ENCODE results near the gene VAMP5.

Gene VAMP5

GRCh38 chr2:85635636-85636035 lies 51.4 kb downstream of the VAMP5 start:
- no peak for DNase-seq (ENCODE audit: low read depth)

DNA sequence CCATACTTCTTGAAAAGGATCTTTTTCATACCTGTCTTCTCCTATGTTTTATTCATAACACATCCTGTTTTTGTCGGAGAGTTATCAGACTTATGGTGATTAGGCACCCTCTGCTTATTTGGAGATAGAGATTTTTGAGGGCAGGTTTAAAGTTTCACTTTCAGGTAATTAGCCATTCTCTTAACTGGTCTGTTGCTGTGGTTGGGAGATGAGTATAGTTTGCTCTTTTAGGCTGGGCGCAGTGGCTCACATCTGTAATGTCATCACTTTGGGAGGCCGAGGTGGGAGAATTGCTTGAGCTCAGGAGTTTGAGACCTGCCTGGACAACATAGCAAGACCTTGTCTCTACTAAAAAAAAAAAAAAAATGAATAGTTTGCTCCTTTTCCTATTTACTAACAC lies 58.5 kb downstream of the VAMP5 start:
- DNase-seq (ENCODE audit: low read depth), result no peak

Measured in T-helper 22 cell (primary cell).